Adrenal gland (tissue), 5 donors: ENCODE measurements around the gene RALGPS1.

Source experiments
- POLR2A ChIP-seq, 2 donors: fragments of 450-650 bp; IDR thresholded peaks; one replicate each; pipeline ENCODE4 v1.6.1; 2017; ENCODE audit warnings: antibody characterized with exemption in 2 of 2, mild to moderate bottlenecking in 2 of 2, moderate library complexity in 1 of 2
- TF ChIP-seq, protein P1 (sequence below), 6 experiments: fragments of 450-650 bp in 4 of 6; fragments of 200-600 bp in 2 of 6; sonication (generic) in 1 of 6; IDR thresholded peaks; 1 replicate in 5 of 6; 2 replicates in 1 of 6; pipeline versions ENCODE4 v1.5.1 to v1.8.0; 2016 to 2021; ENCODE audit warnings: antibody characterized with exemption in 6 of 6, mild to moderate bottlenecking in 2 of 6, moderate library complexity in 1 of 6
- donor health status: DM: no; HTN: no; CAD: no.

DNA sequence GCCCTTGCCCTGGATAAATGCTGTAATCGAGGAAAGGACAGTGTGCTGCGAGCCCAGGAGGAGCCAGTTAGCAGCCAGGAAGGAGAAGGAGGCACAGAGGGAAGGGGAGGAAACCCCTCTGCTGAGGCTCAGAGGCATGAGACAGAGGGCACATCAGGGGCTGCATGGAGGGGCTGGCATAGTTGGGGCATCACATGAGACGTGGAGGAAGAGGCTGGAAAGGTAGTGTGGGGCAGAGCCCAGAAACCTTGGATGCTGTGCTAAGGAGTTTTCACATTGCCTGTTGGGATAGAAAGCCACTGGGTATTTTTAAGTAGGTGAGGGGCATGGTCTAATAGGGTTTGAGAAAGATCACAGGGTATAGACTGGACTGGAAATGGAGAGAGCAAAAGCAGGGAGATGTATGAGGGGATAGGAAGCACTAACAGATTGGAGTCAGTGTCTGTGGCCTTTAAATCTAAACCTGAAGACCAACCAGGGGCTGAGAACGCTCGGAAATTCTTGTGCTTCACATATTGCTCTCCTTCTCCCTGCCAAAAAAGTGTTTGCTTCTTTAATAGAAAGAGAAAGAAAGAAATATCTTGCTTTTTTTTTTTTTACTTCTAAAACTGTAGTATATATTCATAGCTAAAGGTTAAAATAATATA lies 240.9 kb downstream of the RALGPS1 start:
- TF ChIP-seq, protein P1, sequence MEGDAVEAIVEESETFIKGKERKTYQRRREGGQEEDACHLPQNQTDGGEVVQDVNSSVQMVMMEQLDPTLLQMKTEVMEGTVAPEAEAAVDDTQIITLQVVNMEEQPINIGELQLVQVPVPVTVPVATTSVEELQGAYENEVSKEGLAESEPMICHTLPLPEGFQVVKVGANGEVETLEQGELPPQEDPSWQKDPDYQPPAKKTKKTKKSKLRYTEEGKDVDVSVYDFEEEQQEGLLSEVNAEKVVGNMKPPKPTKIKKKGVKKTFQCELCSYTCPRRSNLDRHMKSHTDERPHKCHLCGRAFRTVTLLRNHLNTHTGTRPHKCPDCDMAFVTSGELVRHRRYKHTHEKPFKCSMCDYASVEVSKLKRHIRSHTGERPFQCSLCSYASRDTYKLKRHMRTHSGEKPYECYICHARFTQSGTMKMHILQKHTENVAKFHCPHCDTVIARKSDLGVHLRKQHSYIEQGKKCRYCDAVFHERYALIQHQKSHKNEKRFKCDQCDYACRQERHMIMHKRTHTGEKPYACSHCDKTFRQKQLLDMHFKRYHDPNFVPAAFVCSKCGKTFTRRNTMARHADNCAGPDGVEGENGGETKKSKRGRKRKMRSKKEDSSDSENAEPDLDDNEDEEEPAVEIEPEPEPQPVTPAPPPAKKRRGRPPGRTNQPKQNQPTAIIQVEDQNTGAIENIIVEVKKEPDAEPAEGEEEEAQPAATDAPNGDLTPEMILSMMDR (IDR thresholded peaks at IDR 0.05) = no peak
- TF ChIP-seq POLR2A (IDR thresholded peaks at IDR 0.05) = no peak
